ENCODE results near the gene UNC45B. TPM values are rescaled to one million over a fixed set of nuclear protein-coding genes. Genes with fewer than 3 reads are reported as not detected.

Gene UNC45B
- total and polyA plus RNA-seq, 2 donors (not counting 3 experiments of a cell fraction or from before 2014, with no cell fraction given) = not detected

DNA sequence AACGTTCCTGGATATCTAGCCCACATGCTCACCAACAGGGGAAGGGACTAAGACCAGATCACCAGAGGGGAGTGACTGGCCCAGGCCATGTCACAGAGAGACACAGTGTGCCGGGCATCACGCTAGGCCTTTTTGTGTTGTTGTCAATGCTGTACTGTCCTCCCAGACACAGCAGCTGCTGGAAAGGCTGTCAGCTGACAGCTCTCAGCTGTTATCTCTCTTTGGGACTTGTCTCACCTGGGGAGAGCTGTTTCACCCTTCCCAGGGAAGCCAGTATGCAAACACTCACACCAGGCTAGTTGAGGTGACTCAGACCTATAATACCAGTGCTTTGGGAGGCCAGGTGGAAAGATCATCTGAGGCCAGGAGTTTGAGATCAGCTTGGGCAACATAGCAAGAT lies 19.4 kb downstream of the UNC45B start:
- H3K27me3 ChIP-seq (ENCODE audit: control insufficient read depth in 2 of 2, insufficient read depth in 2 of 2, low read length in 2 of 2) = peaks cover 0 to 2% of the 10 kb centered on the region in 2 experiments
- intact Hi-C loops (cut with micrococcal nuclease) (no loop called here), dilution Hi-C loops (cut with MboI; ENCODE audit: extremely low pct_ligation_motif_present, low sequenced_read_pairs) (no loop called here)
- FAIRE-seq = no peak
- H4K20me1 ChIP-seq (replicated peaks; ENCODE audit: control insufficient read depth, extremely low read depth, insufficient read depth, low read length) = no peaks in the 10 kb centered on the region
- DNase-seq (ENCODE audit: low read depth, low spot score) = no peak
- H3K4me2 ChIP-seq (ENCODE audit: insufficient read depth, low read length) = no peak overlapping the region
- CTCF ChIA-PET = interaction anchor here (0.7 to 5.9 kb wide), 3 partner anchors 9 to 368 kb away, joined by 3 to 186 read pairs (median 7); partner anchors contain the start of gene SLFN12L
- H3K27ac ChIP-seq (ENCODE audit: insufficient read depth, low read depth, low read length) = no peak overlapping the region
- no peaks in the 10 kb centered on the region for H3K9me3 ChIP-seq (replicated peaks; ENCODE audit: control insufficient read depth, insufficient read depth, low read length)
- no peak for TF ChIP-seq JUN (IDR thresholded peaks at IDR 0.05; ENCODE audit: borderline replicate concordance, insufficient read depth, insufficient read length, low read depth)
- BruUV-seq (replicated peaks) = no TSS peak
- POLR2A ChIA-PET = interaction anchor here (0.7 kb wide), 1 partner anchor 29 kb away, joined by 8 read pairs; no protein-coding TSS in a partner anchor
- H3K9me1 ChIP-seq (replicated peaks; ENCODE audit: control insufficient read depth, extremely low read depth, insufficient read depth, low read length) = no peaks in the 10 kb centered on the region
- no peak overlapping the region for H3K4me3 ChIP-seq (replicated peaks in 1 of 3; ENCODE audit: insufficient read depth in 1 of 3, low read depth in 1 of 3, low read length in 3 of 3)
- no peak overlapping the region for H2AFZ ChIP-seq (ENCODE audit: low read depth, low read length)
- no peaks in the 10 kb centered on the region for H3K36me3 ChIP-seq (ENCODE audit: control insufficient read depth in 2 of 2, extremely low read depth in 1 of 2, insufficient read depth in 2 of 2, low read length in 2 of 2)
- no peaks in the 10 kb centered on the region for H3K79me2 ChIP-seq (ENCODE audit: control insufficient read depth, insufficient read depth, low read length)
- no peak overlapping the region for H3K9ac ChIP-seq (replicated peaks; ENCODE audit: extremely low read depth, insufficient read depth, low read length)
- no peaks in the 10 kb centered on the region for H3K4me1 ChIP-seq (ENCODE audit: control insufficient read depth, extremely low read depth, insufficient read depth, low read length)

DNA sequence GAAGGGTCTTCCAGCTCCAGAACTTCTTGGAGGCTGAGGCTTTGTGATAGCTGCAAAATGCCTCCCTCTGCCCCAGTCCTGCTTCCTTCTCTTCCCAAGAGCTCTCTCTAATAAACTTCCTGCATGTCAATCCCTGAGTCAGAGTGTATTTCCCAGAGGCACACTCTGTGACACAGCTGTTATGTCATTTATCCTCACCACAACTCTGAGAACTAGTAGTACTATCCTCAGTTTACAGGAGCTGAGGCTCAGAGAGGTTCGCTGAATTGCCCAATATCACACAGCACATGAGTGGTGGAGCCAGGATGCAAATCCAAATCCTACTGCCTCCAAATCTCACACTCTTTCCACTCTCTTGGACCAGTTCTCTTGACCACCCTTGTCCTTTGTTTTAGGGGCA lies 20.0 kb downstream of the UNC45B start:
- Histone ChIP-seq H3K9ac (replicated peaks; ENCODE audit: extremely low read depth, insufficient read depth, low read length) (no peak overlapping the region), H3K27me3 (ENCODE audit: control insufficient read depth in 2 of 2, insufficient read depth in 2 of 2, low read length in 2 of 2) (peaks cover 0 to 2% of the 10 kb centered on the region in 2 experiments), H4K20me1 (replicated peaks; ENCODE audit: control insufficient read depth, extremely low read depth, insufficient read depth, low read length) (no peaks in the 10 kb centered on the region), H3K4me3 (replicated peaks in 1 of 3; ENCODE audit: insufficient read depth in 1 of 3, low read depth in 1 of 3, low read length in 3 of 3) (no peak overlapping the region), H3K27ac (ENCODE audit: insufficient read depth, low read depth, low read length) (no peak overlapping the region), H2AFZ (ENCODE audit: low read depth, low read length) (no peak overlapping the region), H3K9me3 (replicated peaks; ENCODE audit: control insufficient read depth, insufficient read depth, low read length) (no peaks in the 10 kb centered on the region), H3K4me1 (ENCODE audit: control insufficient read depth, extremely low read depth, insufficient read depth, low read length) (no peaks in the 10 kb centered on the region), H3K9me1 (replicated peaks; ENCODE audit: control insufficient read depth, extremely low read depth, insufficient read depth, low read length) (no peaks in the 10 kb centered on the region), H3K36me3 (ENCODE audit: control insufficient read depth in 2 of 2, extremely low read depth in 1 of 2, insufficient read depth in 2 of 2, low read length in 2 of 2) (no peaks in the 10 kb centered on the region), H3K4me2 (ENCODE audit: insufficient read depth, low read length) (no peak overlapping the region), H3K79me2 (ENCODE audit: control insufficient read depth, insufficient read depth, low read length) (no peaks in the 10 kb centered on the region)
- TF ChIP-seq MYC (IDR thresholded peaks at IDR 0.05; ENCODE audit: low read depth, low read length) (no peak), GATA2 (IDR thresholded peaks at IDR 0.05; ENCODE audit: insufficient read depth, insufficient read length, low read depth, low read length) (no peak), POLR2A (IDR thresholded peaks at IDR 0.05; ENCODE audit: low read depth, low read length) (no peak), POLR2AphosphoS5 (IDR thresholded peaks at IDR 0.05; ENCODE audit: insufficient read depth, low read depth, low read length) (no peak)
- TF ChIP-seq, protein P1, sequence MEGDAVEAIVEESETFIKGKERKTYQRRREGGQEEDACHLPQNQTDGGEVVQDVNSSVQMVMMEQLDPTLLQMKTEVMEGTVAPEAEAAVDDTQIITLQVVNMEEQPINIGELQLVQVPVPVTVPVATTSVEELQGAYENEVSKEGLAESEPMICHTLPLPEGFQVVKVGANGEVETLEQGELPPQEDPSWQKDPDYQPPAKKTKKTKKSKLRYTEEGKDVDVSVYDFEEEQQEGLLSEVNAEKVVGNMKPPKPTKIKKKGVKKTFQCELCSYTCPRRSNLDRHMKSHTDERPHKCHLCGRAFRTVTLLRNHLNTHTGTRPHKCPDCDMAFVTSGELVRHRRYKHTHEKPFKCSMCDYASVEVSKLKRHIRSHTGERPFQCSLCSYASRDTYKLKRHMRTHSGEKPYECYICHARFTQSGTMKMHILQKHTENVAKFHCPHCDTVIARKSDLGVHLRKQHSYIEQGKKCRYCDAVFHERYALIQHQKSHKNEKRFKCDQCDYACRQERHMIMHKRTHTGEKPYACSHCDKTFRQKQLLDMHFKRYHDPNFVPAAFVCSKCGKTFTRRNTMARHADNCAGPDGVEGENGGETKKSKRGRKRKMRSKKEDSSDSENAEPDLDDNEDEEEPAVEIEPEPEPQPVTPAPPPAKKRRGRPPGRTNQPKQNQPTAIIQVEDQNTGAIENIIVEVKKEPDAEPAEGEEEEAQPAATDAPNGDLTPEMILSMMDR (IDR thresholded peaks at IDR 0.05; ENCODE audit: extremely low read depth in 1 of 2, insufficient read depth in 1 of 2, low read depth in 1 of 2, low read length in 2 of 2) = no peak
- ChIA-PET CTCF (interaction anchor here (0.7 to 5.9 kb wide), 4 partner anchors 9 to 579 kb away, joined by 3 to 186 read pairs (median 5); partner anchors contain the start of gene SLFN12L), POLR2A (interaction anchor here (0.7 kb wide), 1 partner anchor 29 kb away, joined by 8 read pairs; no protein-coding TSS in a partner anchor)
- dilution Hi-C loops (cut with MboI; ENCODE audit: extremely low pct_ligation_motif_present, low sequenced_read_pairs) (no loop called here), intact Hi-C loops (cut with micrococcal nuclease) (no loop called here)
- DNase-seq (ENCODE audit: low read depth, low spot score) = no peak
- FAIRE-seq = no peak
- BruUV-seq (replicated peaks) = no TSS peak

Measured in endothelial cell of umbilical vein (primary cell).